Measurements from ENCODE around the gene RPL27A. TPM values are rescaled to one million over a fixed set of nuclear protein-coding genes. Genes with fewer than 3 reads are reported as not detected.

RPL27A gene
- total RNA-seq, 2 donors from 2014 or later: 701 to 1,045 TPM

DNA sequence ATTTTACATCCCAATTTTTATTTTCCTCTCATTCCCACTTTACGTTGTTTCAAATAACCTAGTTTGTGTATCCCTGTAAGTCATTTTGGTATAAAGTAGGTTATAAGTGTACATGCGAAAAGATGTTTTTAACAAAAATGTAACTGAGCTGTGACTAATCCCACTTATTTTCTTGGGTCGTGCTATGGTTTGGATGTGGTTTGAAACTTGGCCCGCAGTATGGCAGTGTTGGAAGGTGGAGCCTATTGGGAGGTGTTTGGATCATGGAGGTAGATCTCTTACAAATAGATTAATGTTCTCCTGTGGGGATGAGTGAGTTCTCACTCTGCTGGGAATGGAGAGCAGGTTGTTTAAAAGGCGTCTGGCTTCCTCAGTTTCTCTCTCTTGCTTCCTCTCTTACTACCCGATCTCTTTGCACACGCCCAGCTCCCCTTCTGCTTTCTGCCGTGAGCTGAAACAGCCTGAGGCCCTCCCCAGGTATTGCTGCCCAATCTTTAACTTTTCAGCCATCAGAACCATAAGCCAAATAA is 7.2 kb downstream of the RPL27A start:
- Histone ChIP-seq H3K27me3 (no peaks in the 10 kb centered on the region), H3K4me1 (peaks cover 14% of the 10 kb centered on the region), H3K9ac (ENCODE audit: low read depth in 2 of 2, low read length in 2 of 2) (no peak overlapping the region), H3K27ac (no peak overlapping the region), H3K4me3 (no peak overlapping the region), H3K36me3 (peaks cover 19% of the 10 kb centered on the region), H3K9me3 (no peaks in the 10 kb centered on the region)
- TF ChIP-seq, protein P1, sequence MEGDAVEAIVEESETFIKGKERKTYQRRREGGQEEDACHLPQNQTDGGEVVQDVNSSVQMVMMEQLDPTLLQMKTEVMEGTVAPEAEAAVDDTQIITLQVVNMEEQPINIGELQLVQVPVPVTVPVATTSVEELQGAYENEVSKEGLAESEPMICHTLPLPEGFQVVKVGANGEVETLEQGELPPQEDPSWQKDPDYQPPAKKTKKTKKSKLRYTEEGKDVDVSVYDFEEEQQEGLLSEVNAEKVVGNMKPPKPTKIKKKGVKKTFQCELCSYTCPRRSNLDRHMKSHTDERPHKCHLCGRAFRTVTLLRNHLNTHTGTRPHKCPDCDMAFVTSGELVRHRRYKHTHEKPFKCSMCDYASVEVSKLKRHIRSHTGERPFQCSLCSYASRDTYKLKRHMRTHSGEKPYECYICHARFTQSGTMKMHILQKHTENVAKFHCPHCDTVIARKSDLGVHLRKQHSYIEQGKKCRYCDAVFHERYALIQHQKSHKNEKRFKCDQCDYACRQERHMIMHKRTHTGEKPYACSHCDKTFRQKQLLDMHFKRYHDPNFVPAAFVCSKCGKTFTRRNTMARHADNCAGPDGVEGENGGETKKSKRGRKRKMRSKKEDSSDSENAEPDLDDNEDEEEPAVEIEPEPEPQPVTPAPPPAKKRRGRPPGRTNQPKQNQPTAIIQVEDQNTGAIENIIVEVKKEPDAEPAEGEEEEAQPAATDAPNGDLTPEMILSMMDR (IDR thresholded peaks at IDR 0.05): no peak
- intact Hi-C loops (cut with DNase I): loop anchor here (5.0 kb wide), 1 partner anchor 123 kb away; a partner anchor contains a TSS
- DNase-seq: no peak

DNA sequence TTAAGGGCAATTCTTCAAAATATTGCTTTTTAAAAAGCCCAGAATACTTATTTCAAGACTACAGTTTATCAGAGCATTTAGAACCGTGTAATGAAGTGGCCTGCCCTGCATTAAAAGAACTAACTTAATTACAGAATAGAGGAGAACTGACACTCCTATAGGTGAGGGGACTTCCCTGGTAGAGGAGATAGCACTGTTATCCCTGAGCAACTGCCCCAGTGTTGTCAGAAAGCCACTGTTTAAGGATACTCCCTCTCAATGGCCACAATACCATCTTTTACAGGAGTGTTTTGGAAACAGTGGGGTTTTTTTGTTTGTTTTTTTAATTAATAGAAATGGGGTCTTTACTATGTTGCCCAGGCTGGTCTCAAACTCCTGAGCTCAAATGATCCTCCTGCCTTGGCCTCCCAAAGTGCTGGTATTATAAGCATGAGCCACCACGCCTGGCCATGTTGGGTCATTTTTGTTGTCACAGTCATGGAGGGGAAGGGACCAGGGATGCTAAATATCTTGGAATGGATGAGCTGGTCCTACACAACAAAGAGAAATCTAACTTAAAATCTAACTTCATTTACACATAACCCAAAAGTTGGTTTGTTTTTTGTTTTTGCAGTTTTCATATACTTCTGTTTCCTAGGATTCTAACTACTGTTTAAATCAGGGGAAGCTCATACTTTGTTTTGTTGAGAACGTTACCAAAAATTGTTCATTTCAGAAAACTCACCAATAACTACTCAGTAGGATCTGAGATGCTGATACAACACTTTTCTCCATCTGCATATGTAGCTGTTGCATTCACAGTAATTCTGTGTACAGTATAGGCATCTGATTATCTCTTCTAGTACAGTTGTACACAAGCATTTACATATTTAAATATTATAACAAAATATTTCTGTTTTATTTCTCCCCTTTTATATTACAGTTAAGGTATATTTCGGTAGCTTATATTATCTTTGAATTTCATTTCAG is 8.1 kb downstream of the RPL27A start:
- no peak overlapping the region for H3K27ac ChIP-seq
- peaks cover 8% of the 10 kb centered on the region for H3K4me1 ChIP-seq
- intact Hi-C loops (cut with DNase I): no loop called here
- no peak overlapping the region for H3K9ac ChIP-seq (ENCODE audit: low read depth in 2 of 2, low read length in 2 of 2)
- no peaks in the 10 kb centered on the region for H3K27me3 ChIP-seq
- peaks cover 11% of the 10 kb centered on the region for H3K36me3 ChIP-seq
- H3K4me3 ChIP-seq: no peak overlapping the region
- no peaks in the 10 kb centered on the region for H3K9me3 ChIP-seq
- TF ChIP-seq, protein P1 (IDR thresholded peaks at IDR 0.05): no peak
- DNase-seq: no peak

DNA sequence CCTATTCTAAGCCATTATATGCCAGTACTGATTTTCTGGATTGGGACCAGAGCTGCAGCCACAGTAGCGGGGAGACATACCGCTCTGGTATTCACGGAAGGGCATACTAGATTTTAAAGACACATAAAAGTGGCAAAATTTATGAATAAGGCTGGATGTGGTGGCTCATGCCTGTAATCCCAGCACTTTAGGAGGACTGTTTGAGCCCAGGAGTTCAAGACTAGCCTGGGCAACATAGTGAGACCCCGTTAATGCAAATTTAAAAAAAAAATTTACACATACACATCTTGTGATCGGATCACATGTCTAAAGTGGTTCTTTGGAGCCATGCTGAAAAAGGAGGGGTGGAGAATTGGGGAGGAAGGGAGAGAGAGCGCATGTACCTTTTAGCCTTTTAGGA is 9.0 kb downstream of the RPL27A start:
- DNase-seq: no peak
- no peaks in the 10 kb centered on the region for H3K9me3 ChIP-seq
- H3K27me3 ChIP-seq: no peaks in the 10 kb centered on the region
- TF ChIP-seq, protein P1 (IDR thresholded peaks at IDR 0.05): no peak
- intact Hi-C loops (cut with DNase I): no loop called here
- no peak overlapping the region for H3K4me3 ChIP-seq
- H3K27ac ChIP-seq: no peak overlapping the region
- H3K4me1 ChIP-seq: peaks cover 8% of the 10 kb centered on the region
- peaks cover 10% of the 10 kb centered on the region for H3K36me3 ChIP-seq
- no peak overlapping the region for H3K9ac ChIP-seq (ENCODE audit: low read depth in 2 of 2, low read length in 2 of 2)

DNA sequence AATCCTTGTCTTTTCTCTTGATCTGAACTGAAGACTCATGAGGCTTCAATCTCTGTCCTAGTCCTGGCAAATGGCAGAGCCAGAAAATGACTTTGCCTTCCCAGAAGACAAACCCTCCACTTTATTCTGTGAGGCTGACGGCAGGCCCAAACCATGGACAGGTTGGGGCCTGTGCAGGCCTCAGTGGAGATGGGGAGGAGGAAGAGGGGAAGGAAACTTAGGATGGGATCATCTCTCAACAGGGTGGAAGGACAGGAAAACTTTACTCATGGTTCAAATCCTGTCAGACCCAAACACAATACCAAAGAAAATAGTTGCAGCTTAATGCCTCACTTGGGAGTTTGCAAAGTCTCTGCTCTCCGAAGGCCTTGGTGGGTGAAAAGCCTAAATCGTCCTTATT is 9.8 kb downstream of the RPL27A start:
- Histone ChIP-seq H3K4me3 (no peak overlapping the region), H3K9me3 (no peaks in the 10 kb centered on the region), H3K27ac (no peak overlapping the region), H3K27me3 (no peaks in the 10 kb centered on the region), H3K36me3 (peaks cover 10% of the 10 kb centered on the region), H3K4me1 (peaks cover 6% of the 10 kb centered on the region), H3K9ac (ENCODE audit: low read depth in 2 of 2, low read length in 2 of 2) (no peak overlapping the region)
- no peak for DNase-seq
- TF ChIP-seq, protein P1 (IDR thresholded peaks at IDR 0.05): no peak
- intact Hi-C loops (cut with DNase I): no loop called here

DNA sequence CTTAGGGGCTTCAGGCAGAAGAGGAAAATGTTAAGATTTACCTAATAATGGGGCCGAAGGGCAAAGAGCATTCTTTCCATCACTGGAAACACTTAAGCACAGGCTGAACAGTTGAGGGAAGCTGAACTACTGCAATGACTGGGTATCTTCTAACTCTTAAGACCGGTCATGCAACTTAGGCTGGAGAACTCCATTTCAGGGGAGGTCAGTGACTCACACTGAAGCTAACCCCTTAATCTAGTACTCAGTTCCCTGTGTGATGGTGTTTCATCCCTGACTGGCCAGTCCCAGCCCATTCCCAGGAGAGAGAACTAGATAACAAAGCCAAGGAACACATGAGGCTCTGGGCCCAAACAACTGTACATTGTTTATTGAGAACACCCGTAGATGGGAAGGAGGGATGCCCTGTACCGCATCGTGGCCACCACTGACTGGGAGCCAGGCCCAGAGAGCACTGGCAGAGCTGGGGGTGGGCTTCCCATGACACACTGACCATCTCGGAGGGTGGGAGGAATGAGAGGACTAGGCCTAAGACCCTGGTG is 10.5 kb downstream of the RPL27A start:
- no peaks in the 10 kb centered on the region for H3K4me1 ChIP-seq
- no peak overlapping the region for H3K4me3 ChIP-seq
- no peak overlapping the region for H3K27ac ChIP-seq
- DNase-seq: no peak
- H3K9ac ChIP-seq (ENCODE audit: low read depth in 2 of 2, low read length in 2 of 2): no peak overlapping the region
- no peaks in the 10 kb centered on the region for H3K27me3 ChIP-seq
- no peaks in the 10 kb centered on the region for H3K9me3 ChIP-seq
- TF ChIP-seq, protein P1 (IDR thresholded peaks at IDR 0.05): no peak
- H3K36me3 ChIP-seq: peaks cover 10% of the 10 kb centered on the region
- intact Hi-C loops (cut with DNase I): no loop called here

Data from colonic mucosa (tissue), 4 donors.